Fibroblast of the conjunctiva (primary cell): ENCODE data around the gene MED22.
"Not testable (repeated sequence)": the region's sequence is repeated elsewhere in the genome, so short reads cannot be mapped to it uniquely, and the experiment has no call there.

Source experiments
- DNase-seq: peaks from one replicate; pipeline ENCODE4 v3.0.0-alpha.2; 2010; ENCODE audit warnings: low read depth

MED22 gene

DNA sequence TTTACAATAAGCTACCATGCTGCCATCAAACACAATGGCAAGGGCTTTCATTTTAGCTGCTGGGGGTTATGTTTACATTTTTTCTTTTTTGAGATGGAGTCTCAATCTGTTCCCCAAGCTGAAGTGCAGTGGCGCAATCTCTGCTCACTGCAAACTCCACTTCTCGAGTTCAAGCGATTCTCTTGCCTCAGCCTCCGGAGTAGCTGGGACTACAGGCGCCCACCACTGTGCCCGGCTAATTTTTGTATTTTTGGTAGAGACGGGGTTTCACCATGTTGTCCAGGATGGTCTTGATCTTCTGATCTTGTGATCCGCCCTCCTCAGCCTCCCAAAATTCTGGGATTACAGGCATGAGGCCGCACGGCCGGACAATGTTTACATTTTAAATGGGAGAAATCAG lies 13.0 kb downstream of the MED22 start:
- not testable (repeated sequence) for DNase-seq

DNA sequence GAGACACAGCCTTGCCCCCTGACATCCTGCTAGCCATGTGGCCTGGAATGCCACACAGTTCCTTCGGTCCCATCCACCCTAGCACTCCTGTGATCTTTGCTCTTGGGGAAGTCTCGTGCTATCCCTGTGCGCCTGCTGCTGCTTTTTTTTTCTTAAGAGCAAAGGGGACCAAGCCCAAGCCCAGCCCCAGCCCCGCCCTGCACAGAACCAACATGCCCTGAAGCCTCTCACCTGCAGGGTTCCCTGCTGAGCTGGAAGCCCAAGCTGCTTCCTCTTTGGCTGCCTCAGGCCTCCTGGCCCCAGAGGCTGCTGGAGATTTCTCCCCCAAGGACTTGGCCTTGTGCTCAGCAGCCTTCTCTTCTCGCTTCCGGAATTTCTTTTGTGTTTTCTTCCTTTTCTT lies 13.8 kb downstream of the MED22 start:
- no peak for DNase-seq

DNA sequence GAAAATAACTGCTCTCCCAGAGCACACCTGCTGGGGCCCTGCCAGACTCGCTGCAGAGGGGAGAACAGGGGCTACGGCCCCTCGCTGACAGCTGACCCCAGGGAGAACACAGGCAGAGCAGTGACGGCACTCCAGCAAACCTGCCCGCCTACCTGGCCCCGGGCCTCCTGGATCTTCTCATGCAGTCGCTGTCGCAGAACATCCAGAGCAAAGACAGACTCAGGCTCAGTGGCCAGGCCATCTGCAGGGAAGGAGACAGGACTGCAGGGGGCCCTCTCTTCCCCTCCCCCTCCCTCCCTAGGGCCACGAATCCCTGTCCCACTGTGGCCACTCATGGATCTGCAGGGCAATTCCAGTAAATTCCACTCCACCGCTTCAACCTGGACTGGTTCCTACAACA lies 14.4 kb downstream of the MED22 start:
- no peak for DNase-seq

DNA sequence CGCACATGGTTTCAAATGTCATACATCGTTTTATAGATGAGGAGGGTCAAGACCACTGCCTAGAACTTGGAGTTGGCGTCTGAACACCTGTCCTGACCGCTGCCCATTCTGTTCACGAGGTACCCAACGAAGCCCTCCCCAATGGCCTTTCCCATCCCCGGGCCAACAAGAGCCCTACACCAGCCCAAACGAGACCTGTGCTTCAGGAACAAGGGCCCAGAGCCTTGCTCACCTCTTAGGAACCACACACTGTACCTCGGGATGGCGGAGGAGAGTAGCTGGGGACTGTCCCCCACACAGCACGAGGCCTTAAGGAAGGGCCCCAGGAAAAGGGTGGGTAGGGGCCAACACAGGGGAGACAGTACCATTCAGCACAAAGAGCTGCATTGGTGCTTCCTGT lies 14.9 kb downstream of the MED22 start:
- no peak for DNase-seq

DNA sequence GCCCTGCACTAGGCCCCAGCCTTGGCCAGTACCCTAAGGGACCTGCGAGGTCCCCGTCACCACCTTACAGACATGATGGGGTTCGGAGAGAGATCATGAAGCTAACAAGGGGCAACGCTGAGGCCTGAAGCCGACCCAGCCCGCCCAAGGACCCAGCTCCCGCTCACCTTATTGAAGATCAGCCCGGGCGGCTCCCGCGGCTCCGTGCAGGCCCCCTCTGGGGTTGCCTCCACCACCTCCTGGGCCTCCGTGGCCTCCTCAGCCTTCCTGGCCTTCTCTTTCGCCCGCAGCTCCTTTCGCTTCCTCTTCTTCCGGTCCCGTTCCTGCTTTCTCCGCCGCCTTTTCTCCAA lies 15.6 kb downstream of the MED22 start:
- no peak for DNase-seq

DNA sequence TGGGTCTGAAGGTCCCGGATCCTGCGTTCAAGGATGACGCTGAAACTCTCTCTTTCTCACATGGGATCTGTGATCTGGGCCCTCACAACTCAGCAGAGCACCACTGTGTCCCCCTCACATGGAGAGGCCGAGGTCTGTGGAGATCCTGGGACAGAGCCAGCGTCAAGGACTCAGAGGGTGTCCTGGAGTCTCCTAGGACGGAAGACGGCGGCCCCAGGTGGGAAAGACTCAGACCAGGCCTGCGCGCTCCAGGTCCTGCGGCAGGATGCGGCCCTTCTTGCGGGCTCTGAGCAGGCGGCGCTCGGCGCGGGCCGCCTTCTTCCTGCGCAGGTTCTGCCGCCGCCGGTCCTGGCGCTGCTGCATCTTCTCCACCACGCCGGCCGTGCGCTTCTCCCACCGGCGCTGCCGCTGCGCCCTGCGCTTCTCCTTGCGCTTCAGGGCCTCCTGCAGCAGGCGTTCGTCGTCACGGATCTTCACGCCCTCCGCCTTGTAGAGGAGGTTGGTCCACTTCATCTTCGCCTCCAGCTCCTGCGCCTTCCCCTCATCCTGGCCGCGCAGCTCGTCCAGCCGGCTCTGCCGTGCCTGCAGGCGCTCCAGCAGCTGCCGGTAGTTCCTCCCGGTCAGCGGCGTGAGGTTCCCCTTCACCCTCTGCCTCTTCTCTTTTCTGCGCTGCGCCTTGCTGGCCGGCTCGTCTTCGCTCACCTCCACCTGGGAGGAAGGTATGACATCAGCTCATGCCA lies 16.1 kb downstream of the MED22 start:
- DNase-seq = no peak

DNA sequence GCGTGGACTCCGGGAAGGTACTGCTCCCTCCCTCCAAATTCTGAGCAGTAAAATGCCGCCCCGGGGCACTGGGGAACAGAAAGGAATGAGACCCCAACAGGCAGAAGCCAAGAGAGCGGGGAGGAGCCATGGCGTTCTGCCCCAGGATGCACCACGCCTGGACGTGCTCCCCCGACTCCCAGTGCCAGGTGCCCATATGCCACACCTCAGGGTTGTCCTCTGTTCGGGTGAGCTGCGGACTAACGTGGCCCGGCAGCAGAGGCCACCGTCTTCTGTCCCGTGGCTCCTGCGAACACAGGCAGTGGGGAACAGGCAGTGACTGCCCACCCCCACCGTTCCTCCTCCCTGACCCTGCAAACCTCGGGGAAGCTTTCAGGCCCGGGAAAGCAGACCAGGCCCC lies 16.7 kb downstream of the MED22 start:
- no peak for DNase-seq

DNA sequence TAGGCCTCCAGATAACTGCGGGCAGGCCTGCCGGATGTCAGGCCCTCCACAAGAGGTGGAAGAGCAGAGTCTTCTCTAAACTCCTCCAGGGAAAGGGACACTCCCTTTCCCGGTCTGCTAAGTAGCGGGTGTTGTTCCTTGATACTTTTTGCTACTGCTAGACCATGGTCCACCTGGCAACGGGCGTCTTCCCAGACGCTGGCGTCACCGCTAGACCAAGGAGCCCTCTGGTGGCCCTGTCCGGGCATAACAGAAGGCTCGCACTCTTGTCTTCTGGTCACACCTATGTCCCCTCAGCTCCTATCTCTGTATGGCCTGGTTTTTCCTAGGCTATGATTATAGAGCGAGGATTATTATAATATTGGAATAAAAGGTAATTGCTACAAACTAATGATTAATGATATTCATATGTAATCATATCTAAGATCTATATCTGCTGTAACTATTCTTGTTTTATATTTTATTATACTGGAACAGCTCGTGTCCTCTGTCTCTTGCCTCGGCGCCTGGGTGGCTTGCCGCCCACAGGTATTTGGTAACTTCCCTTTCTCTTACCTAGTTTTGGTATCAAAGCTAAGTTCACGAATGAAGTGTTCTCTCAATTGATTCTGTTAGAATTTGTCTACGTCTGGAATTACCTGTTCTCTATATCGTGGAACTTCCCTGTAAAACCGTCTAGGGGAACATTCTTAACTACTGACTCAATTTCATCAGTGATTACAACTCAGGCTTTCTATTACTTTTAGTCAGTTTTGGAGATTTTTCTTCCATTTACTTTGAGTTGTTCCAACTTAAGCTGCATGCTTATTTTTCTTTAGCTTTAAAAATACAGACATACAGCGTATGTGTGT lies 18.4 kb downstream of the MED22 start:
- not testable (repeated sequence) for DNase-seq

DNA sequence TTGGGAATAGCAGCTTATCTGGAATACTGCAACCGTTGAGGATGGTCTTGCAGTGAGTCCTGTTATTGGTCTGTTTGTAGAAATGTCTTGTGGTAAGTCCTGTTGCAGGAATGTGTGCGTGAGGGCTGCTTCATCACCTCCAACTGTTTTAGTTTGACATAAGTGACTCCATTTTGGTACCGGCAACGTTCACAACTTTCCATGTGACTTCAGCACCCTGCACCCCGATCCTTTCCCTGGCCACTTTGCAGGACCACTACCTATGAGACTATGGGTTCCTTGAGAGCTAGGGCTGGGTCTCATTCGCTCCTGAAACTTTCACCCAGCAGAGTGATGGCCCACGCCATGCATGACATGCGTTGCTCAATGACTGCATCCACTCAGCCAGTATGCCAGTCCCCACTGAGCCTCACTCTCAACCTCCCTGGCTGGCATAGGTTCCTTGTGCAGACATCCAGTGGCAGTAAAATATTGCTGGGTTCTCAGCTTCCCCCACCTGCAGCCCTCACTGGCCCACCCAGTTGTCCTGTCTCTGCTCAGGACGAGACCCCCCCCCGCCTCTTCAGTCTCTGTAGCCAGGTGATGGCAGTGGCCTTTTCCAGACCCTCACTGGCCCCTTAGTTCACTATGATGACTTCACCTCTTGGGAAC lies 20.0 kb downstream of the MED22 start:
- no peak for DNase-seq

DNA sequence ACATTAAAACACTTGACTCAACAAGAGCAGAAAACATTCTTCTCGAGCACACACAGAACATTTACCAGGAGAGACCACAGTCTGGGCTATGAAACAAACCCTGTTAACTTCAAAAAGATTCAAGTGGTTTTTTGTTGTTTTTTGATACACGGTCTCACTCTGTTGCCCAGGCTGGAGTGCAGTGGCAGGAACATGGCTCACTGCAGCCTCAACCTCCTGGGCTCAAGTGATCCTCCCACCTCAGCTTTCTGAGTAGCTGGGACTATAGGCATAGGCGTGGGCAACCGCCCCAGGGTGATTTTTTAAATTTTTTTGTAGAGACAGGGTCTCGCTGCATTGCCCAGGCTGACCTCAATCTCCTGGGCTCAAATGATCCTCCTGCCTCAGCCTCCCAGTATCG lies 20.9 kb downstream of the MED22 start:
- DNase-seq = not testable (repeated sequence)

DNA sequence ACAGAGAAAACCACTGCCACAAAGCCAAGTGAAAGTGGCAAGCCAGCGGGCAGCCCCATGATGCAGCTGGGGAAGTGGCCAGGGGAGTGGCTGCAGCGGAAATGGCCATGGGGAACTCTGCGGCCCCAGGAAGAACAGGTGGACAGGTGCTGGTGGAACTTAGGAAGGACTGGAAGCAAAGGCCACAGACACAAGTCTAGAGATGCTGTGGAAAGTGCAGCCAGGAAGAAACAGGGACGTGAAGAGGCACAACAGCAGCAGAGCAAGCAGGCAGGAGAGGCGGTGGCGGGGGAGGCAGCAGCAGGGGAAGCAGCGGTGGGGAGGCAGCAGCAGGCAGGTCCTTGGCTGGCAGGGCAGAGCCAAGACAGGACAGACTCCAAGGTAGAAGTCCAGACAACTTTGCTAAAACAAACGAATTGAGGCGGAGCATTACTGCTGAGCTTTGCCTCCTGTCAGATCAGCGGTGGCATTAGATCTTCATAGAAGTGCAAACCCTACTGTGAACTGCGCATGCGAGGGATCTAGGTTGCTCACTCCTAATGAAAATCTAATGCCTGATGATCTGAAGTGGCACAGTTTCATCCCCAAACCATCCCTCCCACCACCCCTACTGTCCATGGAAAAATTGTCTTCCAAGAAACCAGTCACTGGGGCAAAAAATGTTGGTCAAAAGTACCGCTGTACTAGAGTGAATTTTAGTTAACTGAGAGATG lies 23.8 kb downstream of the MED22 start:
- DNase-seq = no peak

DNA sequence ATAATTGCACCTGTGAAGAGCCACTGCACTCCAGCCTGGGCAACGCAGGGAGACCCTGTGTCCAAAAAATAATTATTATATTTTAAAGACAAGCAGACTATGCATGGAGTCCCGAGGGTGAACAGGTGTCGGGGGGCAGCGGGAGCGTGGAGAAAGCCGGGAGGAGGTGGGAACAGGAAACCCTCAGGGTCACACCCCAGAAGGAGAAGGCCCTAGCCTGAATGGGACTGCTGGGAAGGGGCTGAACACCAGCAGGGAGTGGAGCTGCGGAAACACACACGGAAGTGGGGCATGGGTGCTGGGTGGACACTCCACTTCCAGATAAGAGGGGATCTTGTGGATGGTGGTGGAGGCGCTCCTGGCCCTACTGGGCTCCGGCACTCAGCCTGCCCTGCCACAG lies 24.7 kb downstream of the MED22 start:
- no peak for DNase-seq

DNA sequence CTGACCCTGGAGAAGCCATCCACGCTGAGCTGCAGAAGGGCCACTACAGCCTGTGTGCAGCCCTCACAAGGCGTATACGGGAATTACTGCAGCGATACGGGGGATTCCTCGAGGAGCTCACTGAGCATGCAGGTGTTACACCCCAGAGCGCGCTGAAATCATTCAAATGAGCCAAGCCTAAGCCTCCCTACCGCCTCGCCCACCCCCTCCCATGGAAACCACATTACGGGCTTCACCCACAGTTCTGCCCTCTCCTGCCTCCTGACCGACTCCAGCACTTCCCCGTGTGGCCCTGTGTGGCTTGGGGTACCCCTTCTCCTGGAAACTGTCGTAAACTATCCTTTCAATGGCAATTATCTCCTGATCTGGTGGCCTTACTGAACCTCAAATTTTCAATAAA lies 25.2 kb downstream of the MED22 start:
- no peak for DNase-seq

DNA sequence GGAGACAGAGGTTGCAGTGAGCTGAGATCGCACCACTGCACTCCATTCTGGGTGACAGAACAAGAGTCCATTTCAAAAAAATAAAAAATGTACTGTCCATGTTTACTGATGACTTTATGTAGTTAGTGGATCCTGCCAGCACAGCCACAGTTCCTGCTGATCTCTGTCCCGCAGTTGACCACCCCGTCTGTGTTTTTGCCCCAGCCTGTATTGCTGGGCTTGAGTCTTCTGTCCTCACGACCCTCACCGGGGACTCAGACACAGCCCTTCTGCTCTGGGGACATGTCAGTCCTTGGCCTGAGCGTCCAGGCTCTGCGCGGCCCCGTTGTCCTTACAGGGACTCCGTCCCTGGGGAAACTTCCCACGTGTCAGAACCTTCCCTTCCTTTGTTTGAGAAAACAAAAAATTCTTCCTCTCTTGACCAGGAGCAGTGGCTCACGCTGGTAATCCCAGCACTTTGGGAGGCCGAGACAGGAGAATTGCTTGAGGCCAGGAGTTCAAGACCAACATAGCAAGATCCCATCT lies 26.5 kb downstream of the MED22 start:
- no peak for DNase-seq

DNA sequence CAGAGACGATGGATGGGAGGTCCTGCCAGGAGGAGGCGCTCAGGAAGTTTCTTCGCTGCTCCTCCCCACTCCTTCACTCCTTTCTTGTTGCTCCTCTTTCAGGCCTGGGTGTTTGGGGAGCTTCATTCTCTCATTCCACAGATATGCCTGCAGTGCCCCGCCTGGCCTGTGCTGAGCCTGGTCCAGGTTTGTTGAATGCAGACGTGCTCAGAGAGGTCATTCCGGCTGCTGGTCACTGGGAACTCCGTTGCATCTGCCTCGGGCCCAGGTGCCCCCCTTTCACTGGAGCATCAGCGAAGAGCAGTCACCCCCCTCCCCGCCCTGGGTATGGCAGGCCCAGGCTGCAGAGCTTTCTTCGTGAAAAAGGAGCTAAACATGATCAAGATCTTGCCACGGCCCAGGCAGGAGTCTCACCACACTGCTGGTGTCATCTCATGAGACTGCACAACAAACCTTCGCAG lies 27.5 kb downstream of the MED22 start:
- no peak for DNase-seq

DNA sequence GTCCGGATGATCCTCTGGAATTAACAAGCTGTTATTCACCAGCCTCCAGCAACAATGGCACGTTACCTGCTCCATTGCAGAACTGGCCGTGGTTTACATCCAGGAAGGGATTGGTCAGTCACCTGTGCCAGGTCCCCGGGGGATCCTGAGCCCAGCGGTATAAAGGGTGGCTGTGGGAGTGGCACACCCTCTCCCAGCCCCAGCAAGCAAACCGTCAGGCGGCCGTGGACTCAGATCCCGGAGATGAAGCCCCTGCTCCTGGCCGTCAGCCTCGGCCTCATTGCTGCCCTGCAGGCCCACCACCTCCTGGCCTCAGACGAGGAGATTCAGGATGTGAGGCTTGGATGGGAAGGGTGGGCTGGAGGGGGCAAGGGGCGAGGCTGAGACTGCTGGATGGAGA lies 30.4 kb downstream of the MED22 start:
- DNase-seq = not testable (repeated sequence)

DNA sequence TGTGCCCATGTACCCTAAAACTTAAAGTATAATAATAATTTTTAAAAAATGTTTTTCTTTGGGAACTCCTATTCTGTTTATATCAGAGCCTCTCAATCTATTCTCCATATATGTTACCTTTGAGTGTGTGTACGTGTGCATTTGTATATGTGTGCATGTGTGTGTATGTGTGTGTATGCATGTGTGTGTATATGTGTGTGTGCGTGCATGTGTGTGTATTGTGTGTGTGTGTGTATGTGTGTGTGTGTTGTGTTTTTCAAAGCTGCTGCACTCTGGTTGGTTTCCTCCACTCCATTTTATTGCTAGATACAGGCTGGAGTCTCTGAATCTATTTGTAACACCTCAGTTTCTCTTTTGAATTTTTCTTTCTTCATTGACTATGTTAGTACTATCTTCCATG lies 31.9 kb downstream of the MED22 start:
- DNase-seq = no peak

DNA sequence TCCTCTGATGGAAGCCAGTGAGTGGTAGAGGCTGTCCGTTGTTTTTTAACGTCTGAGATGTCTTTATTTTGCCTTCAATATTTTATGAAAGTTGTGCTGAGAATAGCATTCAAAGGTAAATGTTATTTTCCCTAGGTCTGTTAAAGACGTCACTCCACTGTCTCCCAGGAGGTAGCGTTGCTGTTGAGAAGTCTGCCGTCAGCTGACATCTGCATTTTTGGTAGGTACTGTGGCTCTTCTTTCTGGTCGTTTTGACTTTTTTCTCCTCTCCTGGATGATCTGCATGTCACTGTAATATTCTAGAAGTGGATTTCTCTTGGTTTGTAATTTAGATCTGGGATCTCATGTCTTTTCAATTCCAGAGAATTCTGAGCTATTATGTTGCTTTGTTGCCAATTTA lies 38.3 kb downstream of the MED22 start:
- DNase-seq = no peak

DNA sequence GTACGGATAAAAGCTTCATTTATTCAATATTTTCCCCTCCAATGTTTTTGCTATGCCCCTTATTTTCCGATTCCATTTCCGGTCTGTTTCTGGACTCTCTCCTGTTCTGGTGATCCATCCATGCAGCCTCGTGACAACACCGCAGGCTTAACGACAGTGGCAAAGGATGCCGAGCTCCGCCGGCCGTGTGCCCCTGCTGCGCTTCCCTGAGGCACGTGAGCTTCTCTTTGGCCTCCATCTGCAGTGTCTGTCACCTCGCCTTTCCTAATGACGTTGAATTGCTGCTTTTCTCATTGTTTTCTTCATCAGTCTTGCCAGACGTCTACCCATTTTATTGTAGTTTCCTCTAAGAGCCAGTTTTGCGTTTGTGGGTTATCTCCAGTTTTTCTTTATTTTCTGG lies 40.6 kb downstream of the MED22 start:
- no peak for DNase-seq

DNA sequence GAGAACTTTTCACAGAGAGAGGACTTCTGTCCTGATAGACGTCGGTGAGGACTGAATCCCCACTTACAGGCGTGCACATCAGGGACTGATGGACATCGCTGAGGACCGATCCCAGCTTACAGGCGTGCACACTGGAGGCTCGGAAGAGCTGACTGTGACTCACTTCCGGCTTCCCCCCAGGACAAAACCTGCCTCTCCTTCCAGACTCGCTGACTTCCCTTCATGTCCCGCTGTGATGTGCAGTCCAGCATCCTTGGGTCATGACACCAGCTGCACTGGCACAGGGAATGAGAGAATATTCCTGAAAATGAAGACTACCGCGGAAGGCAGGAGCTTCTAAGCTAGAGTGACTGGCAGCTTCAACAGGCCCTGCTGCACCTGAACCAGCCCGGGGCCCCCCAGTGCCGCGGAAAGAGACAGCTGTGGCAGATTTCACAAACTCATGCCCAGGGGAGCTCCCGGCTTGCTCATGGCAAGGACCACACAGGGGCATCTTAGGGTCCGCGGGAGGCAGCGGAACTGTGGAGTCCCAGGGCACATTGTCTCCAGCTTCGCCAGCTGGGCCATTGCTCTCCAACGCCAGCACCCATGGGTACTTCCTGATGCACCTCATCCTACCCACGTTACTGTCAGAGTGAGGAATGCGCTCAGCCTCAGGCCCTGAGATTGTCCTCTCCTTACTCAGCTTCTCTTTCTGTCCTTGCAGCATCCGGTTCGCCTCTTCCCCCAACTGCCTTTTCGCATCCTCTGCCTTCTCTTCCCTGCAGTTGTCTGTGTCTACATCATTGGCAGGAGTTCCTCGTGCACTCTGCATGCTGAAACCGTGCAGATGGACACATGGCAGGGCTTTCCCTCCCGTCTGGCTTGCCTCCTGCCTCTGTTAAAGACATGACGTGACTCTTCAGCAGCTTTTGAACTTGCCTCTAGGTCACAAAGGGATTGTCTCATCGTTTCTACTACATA lies 41.4 kb downstream of the MED22 start:
- DNase-seq = no peak

DNA sequence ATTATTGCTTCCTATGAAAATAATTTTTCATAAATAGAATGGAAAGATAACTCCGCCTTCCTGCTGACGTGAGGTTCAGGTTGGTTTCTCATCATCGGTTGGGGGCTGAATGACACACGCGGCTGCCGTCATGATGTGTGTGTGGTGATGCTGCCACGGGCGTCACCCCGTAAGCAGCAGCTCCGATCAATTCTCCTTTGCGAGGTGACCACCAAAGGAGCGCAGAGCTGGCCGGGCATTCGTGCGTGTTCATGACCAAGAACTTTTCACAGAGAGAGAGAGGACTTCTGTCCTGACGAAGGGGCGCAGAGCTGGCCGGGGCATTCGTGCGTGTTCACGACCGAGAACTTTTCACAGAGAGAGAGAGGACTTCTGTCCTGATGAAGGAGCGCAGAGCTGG lies 42.2 kb downstream of the MED22 start:
- DNase-seq = no peak
